ENCODE measurements around the gene IRF1. TPM values are rescaled to one million over a fixed set of nuclear protein-coding genes. Genes with fewer than 3 reads are reported as not detected.
A peak's percentile ranks its signal among the peaks of the same experiment; 100 is the strongest.

The IRF1 gene
- total RNA-seq, 4 donors from 2014 or later = 8.3 to 52.9 (median 13.1) TPM

DNA sequence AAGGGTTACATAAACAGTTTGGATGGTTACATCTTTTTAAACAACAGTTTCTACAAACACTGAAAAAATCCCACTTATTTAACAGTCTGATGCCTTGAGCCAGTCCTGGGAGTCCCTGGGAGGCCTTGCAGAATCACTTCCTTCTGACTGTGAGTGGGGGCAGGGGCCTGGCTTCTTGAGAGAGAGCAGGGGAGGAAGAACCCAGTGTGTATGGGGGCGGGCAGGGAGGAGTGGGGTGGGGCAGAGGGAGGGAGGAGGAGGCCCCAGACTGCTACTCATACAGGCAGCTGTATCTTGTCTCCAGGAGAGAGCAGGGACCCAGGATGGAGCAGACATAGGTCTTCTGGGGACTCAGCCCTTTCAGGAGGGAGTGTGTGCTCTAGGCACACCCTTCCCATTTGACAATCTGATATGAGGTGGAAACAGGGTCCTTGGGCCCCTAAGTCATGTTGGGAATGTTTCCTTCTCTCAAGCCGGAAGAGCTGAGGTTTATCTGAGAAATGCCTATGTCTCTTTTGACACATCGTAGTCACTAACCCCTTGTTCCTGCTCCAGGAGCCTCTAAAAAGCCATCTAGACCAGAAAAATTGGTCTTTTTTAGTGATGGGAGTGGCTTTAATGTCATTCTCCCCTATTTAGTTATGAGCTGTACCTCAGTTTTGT, 52.8 kb downstream of the IRF1 start:
- no peak for TF ChIP-seq POLR2A (IDR thresholded peaks at IDR 0.05)
- TF ChIP-seq, protein P1, sequence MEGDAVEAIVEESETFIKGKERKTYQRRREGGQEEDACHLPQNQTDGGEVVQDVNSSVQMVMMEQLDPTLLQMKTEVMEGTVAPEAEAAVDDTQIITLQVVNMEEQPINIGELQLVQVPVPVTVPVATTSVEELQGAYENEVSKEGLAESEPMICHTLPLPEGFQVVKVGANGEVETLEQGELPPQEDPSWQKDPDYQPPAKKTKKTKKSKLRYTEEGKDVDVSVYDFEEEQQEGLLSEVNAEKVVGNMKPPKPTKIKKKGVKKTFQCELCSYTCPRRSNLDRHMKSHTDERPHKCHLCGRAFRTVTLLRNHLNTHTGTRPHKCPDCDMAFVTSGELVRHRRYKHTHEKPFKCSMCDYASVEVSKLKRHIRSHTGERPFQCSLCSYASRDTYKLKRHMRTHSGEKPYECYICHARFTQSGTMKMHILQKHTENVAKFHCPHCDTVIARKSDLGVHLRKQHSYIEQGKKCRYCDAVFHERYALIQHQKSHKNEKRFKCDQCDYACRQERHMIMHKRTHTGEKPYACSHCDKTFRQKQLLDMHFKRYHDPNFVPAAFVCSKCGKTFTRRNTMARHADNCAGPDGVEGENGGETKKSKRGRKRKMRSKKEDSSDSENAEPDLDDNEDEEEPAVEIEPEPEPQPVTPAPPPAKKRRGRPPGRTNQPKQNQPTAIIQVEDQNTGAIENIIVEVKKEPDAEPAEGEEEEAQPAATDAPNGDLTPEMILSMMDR (IDR thresholded peaks at IDR 0.05) = no peak
- Histone ChIP-seq H3K36me3 (no peaks in the 10 kb centered on the region), H3K27ac (peak overlapping the region; percentile 46 to 87 (median 72)), H3K4me3 (no peak overlapping the region), H3K9me3 (no peaks in the 10 kb centered on the region), H3K4me1 (peaks cover 18 to 86% (median 61%) of the 10 kb centered on the region in 3 donors), H3K27me3 (no peaks in the 10 kb centered on the region)
- WGBS, 2 donors = 48 to 71% methylated on average over 2 to 3 of the region's 3 CpGs
- DNase-seq = no peak
- intact Hi-C loops (cut with DNase I) = no loop called here

DNA sequence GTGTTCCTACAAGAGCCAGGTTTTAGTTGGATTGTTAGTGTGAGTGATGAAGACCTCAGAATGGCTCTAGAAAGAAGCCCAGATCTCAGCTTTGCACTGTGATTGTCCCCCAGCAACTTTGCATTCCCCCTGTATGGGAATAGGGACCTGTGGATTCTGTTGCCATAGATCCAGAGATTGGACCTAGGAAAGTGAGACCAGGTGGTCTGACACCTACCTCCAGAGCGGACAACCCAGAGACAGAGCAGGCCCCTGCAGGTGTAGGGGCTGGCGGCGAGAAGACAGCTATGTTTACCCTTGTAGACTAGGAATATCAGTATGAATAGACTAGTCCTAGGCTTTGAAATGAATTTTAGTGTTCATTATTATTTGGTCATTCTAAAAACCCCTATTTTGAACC, 53.6 kb downstream of the IRF1 start:
- H3K27me3 ChIP-seq = no peaks in the 10 kb centered on the region
- peak overlapping the region in 3 of 4 donors; percentile 65 to 87 (median 80) for H3K27ac ChIP-seq
- peaks cover 18 to 86% (median 68%) of the 10 kb centered on the region in 3 donors for H3K4me1 ChIP-seq
- H3K9me3 ChIP-seq = no peaks in the 10 kb centered on the region
- no peak for TF ChIP-seq POLR2A (IDR thresholded peaks at IDR 0.05)
- TF ChIP-seq, protein P1 (IDR thresholded peaks at IDR 0.05) = no peak
- WGBS, 2 donors = 94 to 96% methylated on average over 2 to 3 of the region's 3 CpGs
- no peaks in the 10 kb centered on the region for H3K36me3 ChIP-seq
- no peak overlapping the region for H3K4me3 ChIP-seq
- DNase-seq = no peak
- intact Hi-C loops (cut with DNase I) = no loop called here

DNA sequence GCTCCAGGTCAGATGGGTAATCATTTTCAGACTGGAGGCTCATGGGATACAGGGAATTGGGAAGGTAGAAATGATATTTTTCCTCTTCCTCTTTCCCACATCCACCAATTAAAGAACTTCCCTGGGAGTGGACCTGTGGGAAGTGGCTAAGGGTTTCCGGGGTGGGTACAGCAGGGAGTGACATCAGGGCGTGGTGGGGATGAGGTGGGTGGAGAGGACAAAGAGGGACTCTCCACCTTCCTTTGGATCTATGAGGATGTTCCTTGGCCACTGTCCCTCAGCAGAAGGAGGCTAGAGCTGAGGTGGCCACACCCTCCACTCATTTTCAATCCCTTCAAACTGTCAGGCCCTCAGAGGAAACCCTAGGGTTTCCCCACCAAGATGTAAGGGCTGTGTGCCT, 54.7 kb downstream of the IRF1 start:
- intact Hi-C loops (cut with DNase I) = no loop called here
- Histone ChIP-seq H3K9me3 (no peaks in the 10 kb centered on the region), H3K36me3 (no peaks in the 10 kb centered on the region), H3K4me1 (peaks cover 18 to 89% (median 69%) of the 10 kb centered on the region in 3 donors), H3K4me3 (no peak overlapping the region), H3K27me3 (no peaks in the 10 kb centered on the region), H3K27ac (peak overlapping the region in 3 of 4 donors; percentile 8 to 56 (median 13))
- no peak for DNase-seq
- TF ChIP-seq, protein P1 (IDR thresholded peaks at IDR 0.05) = no peak
- no peak for TF ChIP-seq POLR2A (IDR thresholded peaks at IDR 0.05)
- 73 to 84% methylated on average over 2 of the region's 2 CpGs for WGBS, 2 donors

DNA sequence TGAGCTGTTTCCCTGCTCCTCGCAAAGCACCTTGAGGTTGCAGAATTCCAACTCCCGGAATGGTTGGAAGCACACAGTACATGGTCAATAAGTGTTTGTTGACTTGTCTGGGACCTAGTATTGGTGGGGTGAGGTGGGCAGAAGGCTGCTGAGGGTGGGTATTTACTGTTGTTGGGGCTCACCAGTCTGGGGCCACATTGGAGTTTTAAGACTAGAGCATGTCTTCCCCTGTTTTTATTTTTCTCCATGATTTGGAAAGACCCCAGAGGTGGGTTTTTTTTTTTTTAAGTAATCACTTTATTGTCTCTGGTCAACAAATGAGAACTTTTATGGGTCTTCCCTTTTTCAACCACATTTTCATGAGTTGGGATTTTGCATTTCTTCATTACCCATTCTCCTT, 55.1 kb downstream of the IRF1 start:
- intact Hi-C loops (cut with DNase I) = no loop called here
- no peak for TF ChIP-seq POLR2A (IDR thresholded peaks at IDR 0.05)
- TF ChIP-seq, protein P1 (IDR thresholded peaks at IDR 0.05) = no peak
- no peak overlapping the region for H3K4me3 ChIP-seq
- H3K4me1 ChIP-seq = peaks cover 18 to 91% (median 72%) of the 10 kb centered on the region in 3 donors
- H3K36me3 ChIP-seq = peaks cover 0 to 4% (median 0%) of the 10 kb centered on the region in 3 donors
- peak overlapping the region in 3 of 4 donors; percentile 8 to 74 (median 51) for H3K27ac ChIP-seq
- H3K27me3 ChIP-seq = no peaks in the 10 kb centered on the region
- 90 to 95% methylated on average over 2 of the region's 2 CpGs for WGBS, 2 donors
- no peak for DNase-seq
- no peaks in the 10 kb centered on the region for H3K9me3 ChIP-seq

DNA sequence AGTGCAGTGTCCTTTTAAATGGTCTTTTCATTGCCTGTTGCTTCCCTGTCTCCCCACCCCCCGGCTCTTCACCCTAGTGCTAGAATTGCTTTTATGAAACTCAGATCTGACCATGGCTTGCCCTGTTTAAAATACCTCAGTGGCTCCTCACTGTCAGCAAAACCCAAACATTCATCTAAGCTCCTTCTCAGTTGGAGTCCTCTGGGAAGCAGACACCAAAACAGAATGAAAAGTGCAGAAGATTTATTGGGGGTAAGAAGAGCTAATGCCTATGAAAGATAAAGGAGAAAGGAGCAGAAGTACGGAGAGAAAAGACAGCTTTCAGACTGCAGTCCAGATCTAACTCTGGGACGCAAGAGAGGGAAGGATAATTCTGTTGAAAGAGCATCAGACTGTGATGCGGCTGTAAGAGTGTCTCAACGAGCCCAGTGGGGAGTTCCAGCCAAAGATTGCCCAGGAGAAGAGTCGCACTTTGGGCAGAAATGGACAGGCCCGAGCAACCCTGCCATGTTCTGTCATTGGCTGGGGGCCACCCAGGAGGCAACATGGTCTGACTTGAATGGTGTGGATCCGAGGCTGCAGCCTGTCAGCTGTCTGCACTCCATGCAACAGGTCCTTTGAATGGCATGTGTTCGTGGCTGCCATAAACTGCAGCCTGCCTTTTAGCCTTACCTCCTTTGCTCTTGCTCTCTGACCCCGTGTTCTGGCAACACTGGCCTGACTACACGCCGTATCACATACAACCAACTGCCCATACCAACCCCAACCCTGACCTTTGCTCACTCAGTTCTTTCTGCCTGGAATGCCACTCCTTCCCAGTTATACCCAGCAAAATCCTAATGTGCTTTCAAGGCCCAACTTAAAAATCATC, 55.9 kb downstream of the IRF1 start:
- Histone ChIP-seq H3K27me3 (no peaks in the 10 kb centered on the region), H3K36me3 (peaks cover 0 to 9% (median 0%) of the 10 kb centered on the region in 3 donors), H3K9me3 (no peaks in the 10 kb centered on the region), H3K4me3 (no peak overlapping the region), H3K4me1 (peaks cover 16 to 90% (median 70%) of the 10 kb centered on the region in 3 donors), H3K27ac (peak overlapping the region; percentile 18 to 74 (median 55))
- intact Hi-C loops (cut with DNase I) = no loop called here
- TF ChIP-seq, protein P1 (IDR thresholded peaks at IDR 0.05) = no peak
- TF ChIP-seq POLR2A (IDR thresholded peaks at IDR 0.05) = no peak
- DNase-seq = no peak
- WGBS, 2 donors = 36 to 42% methylated on average over 12 of the region's 12 CpGs

Measured in esophagus squamous epithelium (tissue), 5 donors.